Activated T-cell treated with anti-CD3 and anti-CD28 coated beads, Interleukin-2, amount 50 U/mL, for 72 hours (primary cell): ENCODE data around the gene KRT78. TPM values are rescaled to one million over a fixed set of nuclear protein-coding genes. Genes with fewer than 3 reads are reported as not detected.
A peak's percentile ranks its signal among the peaks of the same experiment; 100 is the strongest.
"Not testable (repeated sequence)": the region's sequence is repeated elsewhere in the genome, so short reads cannot be mapped to it uniquely, and the experiment has no call there.

ENCODE experiments used
- ATAC-seq, 2 donors: fragments of 150-1000 bp; cut with Tn5 transposase; replicated peaks in 1 of 2; 2 replicates each; pipeline ENCODE4 v1.10.0; 2021; ENCODE audit warnings: moderate library complexity in 2 of 2, mild to moderate bottlenecking in 1 of 2
- DNase-seq, 2 donors: peaks; one replicate each; pipeline ENCODE4 v3.0.0; 2021 to 2022; ENCODE audit warnings: mixed read lengths in 1 of 2
- H3K27ac Mint-ChIP-seq: one replicate; pipeline ENCODE4 v1.8.0; 2022; ENCODE audit warnings: mild to moderate bottlenecking, moderate library complexity, mixed read lengths
- H3K27me3 Mint-ChIP-seq: one replicate; pipeline ENCODE4 v1.8.0; 2022; ENCODE audit warnings: low read depth, mixed read lengths
- H3K36me3 Mint-ChIP-seq, 2 donors: one replicate each; pipeline ENCODE4 v1.8.0; 2022; ENCODE audit warnings: mixed read lengths in 2 of 2, mild to moderate bottlenecking in 1 of 2; ENCODE audit not compliant: insufficient read depth in 2 of 2
- H3K4me1 Mint-ChIP-seq: one replicate; pipeline ENCODE4 v1.8.0; 2022; ENCODE audit warnings: low read depth, mixed read lengths
- H3K4me3 Mint-ChIP-seq, 2 donors: one replicate each; pipeline ENCODE4 v1.8.0; 2022; ENCODE audit warnings: mild to moderate bottlenecking in 2 of 2, mixed read lengths in 2 of 2, moderate library complexity in 2 of 2
- H3K9me3 Mint-ChIP-seq, 2 donors: one replicate each; pipeline ENCODE4 v1.8.0; 2022; ENCODE audit warnings: mixed read lengths in 2 of 2
- total RNA-seq, 2 donors: library from RNA; stranded (reverse); gene quantifications; one replicate each; pipeline ENCODE4 v1.2.3, GENCODE V29; 2022

KRT78 gene
- total RNA-seq, 2 donors from 2014 or later, result not detected

- Mint-ChIP-seq H3K36me3 (no peaks in the 10 kb centered on the region), H3K4me3 (no peak overlapping the region), H3K27ac (no peak overlapping the region), H3K27me3 (no peaks in the 10 kb centered on the region), H3K4me1 (peaks cover 3% of the 10 kb centered on the region), H3K9me3 (no peaks in the 10 kb centered on the region)
- DNase-seq, result no peak
- no peak for ATAC-seq
Observed at GRCh38 chr12:52862023-52862422, 13.2 kb upstream of the KRT78 start.

- H3K27ac Mint-ChIP-seq, result no peak overlapping the region
Observed at GRCh38 chr12:52861511-52861910, 12.7 kb upstream of the KRT78 start.

DNA sequence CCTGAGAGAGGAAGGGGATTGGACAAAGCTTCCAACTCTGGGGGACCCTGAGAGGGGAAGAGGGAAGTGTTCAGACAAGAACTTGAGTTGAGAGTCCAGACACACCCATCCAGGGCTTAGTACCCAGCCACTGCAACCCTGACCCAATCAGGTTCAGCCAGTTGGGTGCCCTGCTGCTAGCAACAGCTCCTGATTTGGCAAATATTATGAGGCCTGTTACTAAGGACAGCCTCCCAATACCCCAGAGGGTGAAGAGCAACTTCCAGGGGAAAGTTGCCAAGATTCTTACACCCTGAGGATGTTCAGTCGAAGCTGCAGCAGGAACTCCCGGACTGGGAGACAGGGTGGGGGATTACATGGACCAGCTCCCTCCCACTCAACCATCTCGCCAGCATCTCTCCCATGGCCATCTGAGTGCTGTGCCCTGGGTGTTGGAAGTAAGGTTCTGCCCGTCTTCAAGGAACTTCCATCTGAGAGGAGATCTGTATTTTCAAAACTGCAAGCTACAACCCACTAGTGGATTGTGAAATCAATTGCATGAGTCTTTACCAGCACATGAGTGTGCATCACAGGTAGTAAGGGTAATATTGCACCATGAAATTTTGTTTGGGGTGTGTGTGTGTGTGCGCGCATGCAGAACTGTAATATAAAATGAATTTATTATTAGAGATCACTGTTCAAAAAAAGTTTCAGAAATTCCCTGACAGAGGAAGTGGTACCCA, 11.5 kb upstream of the KRT78 start:
- no peak for DNase-seq
- Mint-ChIP-seq H3K4me1 (no peaks in the 10 kb centered on the region), H3K36me3 (no peaks in the 10 kb centered on the region), H3K4me3 (no peak overlapping the region), H3K27me3 (no peaks in the 10 kb centered on the region), H3K27ac (no peak overlapping the region), H3K9me3 (no peaks in the 10 kb centered on the region)
- no peak for ATAC-seq

More at GRCh38 chr12:52861511-52861910, 12.7 kb upstream of the KRT78 start:
- Mint-ChIP-seq H3K9me3 (no peaks in the 10 kb centered on the region), H3K4me3 (no peak overlapping the region), H3K4me1 (no peaks in the 10 kb centered on the region), H3K36me3 (no peaks in the 10 kb centered on the region), H3K27me3 (no peaks in the 10 kb centered on the region)
- DNase-seq (no peak), ATAC-seq (no peak)

DNA sequence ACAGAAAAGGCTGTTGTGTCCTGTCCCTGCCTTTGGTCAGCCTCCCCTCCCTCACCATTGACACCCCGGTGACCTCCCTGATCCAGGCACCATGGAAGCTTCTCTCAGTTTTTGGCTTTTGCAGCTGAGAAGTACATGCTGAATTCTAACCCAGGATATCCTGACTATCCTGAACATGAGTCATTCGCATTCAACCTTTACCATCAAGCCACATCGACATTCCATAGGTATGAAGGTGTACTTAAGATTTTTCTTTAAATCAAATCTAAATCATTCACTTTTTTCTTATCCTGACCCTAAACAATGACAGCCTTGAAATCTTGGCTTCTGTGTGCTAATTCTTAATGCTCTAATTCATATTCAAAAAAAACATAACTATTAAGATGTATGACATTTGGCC, 8.7 kb upstream of the KRT78 start:
- Mint-ChIP-seq H3K36me3 (no peaks in the 10 kb centered on the region), H3K9me3 (no peaks in the 10 kb centered on the region), H3K4me3 (no peak overlapping the region), H3K27me3 (peaks cover 5% of the 10 kb centered on the region), H3K27ac (no peak overlapping the region), H3K4me1 (no peaks in the 10 kb centered on the region)
- ATAC-seq (no peak), DNase-seq (no peak)

DNA sequence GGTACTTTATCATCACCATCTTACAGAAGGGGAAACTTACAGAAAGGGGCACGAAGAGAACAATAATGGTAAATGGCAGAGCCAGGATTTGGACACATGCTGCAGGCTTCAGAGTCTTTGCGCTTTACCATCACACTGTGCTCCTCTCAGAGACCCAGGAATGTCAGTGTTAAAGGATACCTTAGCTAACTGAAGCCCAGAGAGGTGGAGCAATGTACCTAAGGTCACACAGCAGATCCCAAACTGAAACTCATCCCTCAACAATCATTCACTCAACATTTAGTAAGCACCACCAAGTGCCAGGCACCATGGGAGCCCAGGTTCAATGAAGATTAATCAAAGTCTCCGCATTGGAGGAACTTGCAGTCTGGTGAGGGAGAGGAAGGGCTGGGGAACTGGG, 8.0 kb upstream of the KRT78 start:
- DNase-seq, result no peak
- no peaks in the 10 kb centered on the region for H3K4me1 Mint-ChIP-seq
- H3K27ac Mint-ChIP-seq, result no peak overlapping the region
- H3K36me3 Mint-ChIP-seq, result no peaks in the 10 kb centered on the region
- H3K9me3 Mint-ChIP-seq, result no peaks in the 10 kb centered on the region
- H3K27me3 Mint-ChIP-seq, result peaks cover 5% of the 10 kb centered on the region
- no peak overlapping the region for H3K4me3 Mint-ChIP-seq
- no peak for ATAC-seq

- H3K27me3 Mint-ChIP-seq, H3K27ac Mint-ChIP-seq, H3K9me3 Mint-ChIP-seq, H3K4me1 Mint-ChIP-seq, H3K36me3 Mint-ChIP-seq, DNase-seq, H3K4me3 Mint-ChIP-seq, ATAC-seq: not testable (repeated sequence)
Observed at GRCh38 chr12:52856077-52856476, 7.3 kb upstream of the KRT78 start.

DNA sequence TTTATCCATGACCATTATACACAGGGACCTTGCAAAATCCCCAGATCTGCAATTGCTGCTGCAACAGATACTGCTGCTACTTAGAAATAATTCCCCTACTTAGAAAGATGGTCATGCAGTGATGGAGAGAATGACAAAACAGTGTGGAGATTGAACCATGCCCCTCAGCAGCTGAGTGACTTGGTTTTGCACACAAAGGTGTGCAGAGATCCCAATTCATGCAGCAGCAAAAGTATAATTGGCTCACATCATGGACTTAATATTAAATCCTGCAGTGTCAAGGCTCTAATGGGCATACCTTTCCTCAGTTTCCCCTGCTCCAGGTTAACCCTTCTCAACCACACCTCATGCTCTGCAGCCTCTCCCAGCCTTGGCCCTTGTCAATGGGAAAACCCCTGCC, 3.0 kb upstream of the KRT78 start:
- Mint-ChIP-seq H3K4me1 (no peaks in the 10 kb centered on the region), H3K4me3 (no peak overlapping the region), H3K36me3 (no peaks in the 10 kb centered on the region), H3K9me3 (no peaks in the 10 kb centered on the region), H3K27me3 (peaks cover 5% of the 10 kb centered on the region), H3K27ac (no peak overlapping the region)
- no peak for ATAC-seq
- DNase-seq, result no peak

DNA sequence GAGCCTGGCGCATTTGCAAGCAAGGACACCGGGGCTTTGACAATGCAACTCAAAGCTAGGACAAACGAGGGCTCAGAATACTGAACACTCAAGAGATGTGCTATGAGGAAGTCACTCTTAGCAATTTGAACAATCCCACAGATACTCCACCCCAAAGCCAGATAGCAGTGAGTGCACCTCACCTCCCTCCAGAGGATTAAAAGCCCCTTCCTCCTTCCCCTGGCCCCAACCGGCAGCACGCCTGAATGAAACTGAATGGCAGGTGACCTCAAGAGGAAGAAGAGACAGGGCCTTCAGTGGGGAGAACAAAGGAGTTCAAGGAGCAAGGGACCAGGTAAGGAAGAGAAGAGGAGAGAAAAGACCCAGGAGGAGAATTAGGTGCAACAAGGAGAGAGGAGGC, 1.9 kb upstream of the KRT78 start:
- Mint-ChIP-seq H3K4me1 (no peaks in the 10 kb centered on the region), H3K27ac (no peak overlapping the region), H3K27me3 (peaks cover 5% of the 10 kb centered on the region), H3K4me3 (no peak overlapping the region), H3K36me3 (no peaks in the 10 kb centered on the region), H3K9me3 (no peaks in the 10 kb centered on the region)
- no peak for DNase-seq
- ATAC-seq, result no peak

- H3K4me1 Mint-ChIP-seq, result no peaks in the 10 kb centered on the region
- ATAC-seq, result no peak
- no peak overlapping the region for H3K27ac Mint-ChIP-seq
- H3K9me3 Mint-ChIP-seq, result no peaks in the 10 kb centered on the region
- H3K4me3 Mint-ChIP-seq, result no peak overlapping the region
- no peaks in the 10 kb centered on the region for H3K36me3 Mint-ChIP-seq
- DNase-seq, result no peak
- H3K27me3 Mint-ChIP-seq, result peaks cover 5% of the 10 kb centered on the region
Observed at GRCh38 chr12:52849511-52849910, 717 bp upstream of the KRT78 start.

DNA sequence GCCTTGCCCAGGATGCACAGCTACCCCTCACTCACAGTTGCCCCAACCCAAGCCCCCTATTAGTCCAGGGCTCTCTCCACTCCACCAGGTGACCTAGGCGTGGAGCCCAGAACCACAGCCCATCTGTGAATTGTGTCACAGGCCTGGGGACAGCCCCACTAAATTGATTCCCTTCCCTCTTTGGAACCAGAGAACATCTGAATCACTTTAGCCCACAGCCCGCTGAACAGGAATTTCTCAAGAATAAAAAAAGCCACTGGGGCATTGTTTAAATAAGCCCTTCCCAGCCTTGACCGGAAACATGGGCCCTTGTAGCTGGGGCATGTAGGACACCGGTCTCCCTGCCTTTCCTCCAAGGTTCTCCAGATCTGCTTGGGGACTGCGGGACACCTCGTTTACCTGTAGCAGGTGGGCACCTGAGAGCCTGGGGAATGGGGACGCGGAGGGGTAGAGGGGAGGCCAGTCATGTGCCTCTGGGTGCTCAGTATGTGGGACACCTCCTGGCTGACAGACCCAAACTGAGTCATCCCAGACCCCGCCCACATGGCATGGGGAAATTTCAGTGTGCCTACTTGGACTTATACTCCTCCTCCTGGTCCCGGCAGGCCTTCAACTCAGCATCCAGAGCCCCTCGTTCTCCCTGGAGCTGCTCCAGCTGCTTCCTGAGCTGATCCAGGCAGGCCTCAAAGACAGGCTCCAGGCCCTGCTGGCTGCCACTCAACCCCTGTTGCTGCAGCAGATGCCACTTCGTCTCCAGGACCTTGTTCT, 1.3 kb downstream of the KRT78 start:
- no peak overlapping the region for H3K27ac Mint-ChIP-seq
- no peaks in the 10 kb centered on the region for H3K36me3 Mint-ChIP-seq
- H3K27me3 Mint-ChIP-seq, result no peaks in the 10 kb centered on the region
- H3K4me3 Mint-ChIP-seq, result no peak overlapping the region
- no peaks in the 10 kb centered on the region for H3K9me3 Mint-ChIP-seq
- DNase-seq (no peak), ATAC-seq (peak in 1 of 2 donors; percentile 21)
- no peaks in the 10 kb centered on the region for H3K4me1 Mint-ChIP-seq

GRCh38 chr12:52846356-52846970, 2.3 kb downstream of the KRT78 start:
- no peak for ATAC-seq

GRCh38 chr12:52845946-52846345, 2.8 kb downstream of the KRT78 start:
- ATAC-seq, result no peak
- H3K27me3 Mint-ChIP-seq, result no peaks in the 10 kb centered on the region
- no peak overlapping the region for H3K27ac Mint-ChIP-seq
- no peaks in the 10 kb centered on the region for H3K36me3 Mint-ChIP-seq
- DNase-seq, result no peak
- H3K4me3 Mint-ChIP-seq, result no peak overlapping the region
- H3K4me1 Mint-ChIP-seq, result no peaks in the 10 kb centered on the region
- H3K9me3 Mint-ChIP-seq, result no peaks in the 10 kb centered on the region

More at GRCh38 chr12:52846356-52846970, 2.3 kb downstream of the KRT78 start:
- no peak overlapping the region for H3K4me3 Mint-ChIP-seq
- H3K27me3 Mint-ChIP-seq, result no peaks in the 10 kb centered on the region
- DNase-seq, result no peak
- no peaks in the 10 kb centered on the region for H3K4me1 Mint-ChIP-seq
- H3K9me3 Mint-ChIP-seq, result no peaks in the 10 kb centered on the region
- H3K27ac Mint-ChIP-seq, result no peak overlapping the region
- no peaks in the 10 kb centered on the region for H3K36me3 Mint-ChIP-seq

GRCh38 chr12:52844386-52844785, 4.4 kb downstream of the KRT78 start:
- no peak for DNase-seq
- Mint-ChIP-seq H3K27me3 (no peaks in the 10 kb centered on the region), H3K36me3 (no peaks in the 10 kb centered on the region), H3K27ac (no peak overlapping the region), H3K9me3 (no peaks in the 10 kb centered on the region), H3K4me1 (no peaks in the 10 kb centered on the region), H3K4me3 (no peak overlapping the region)
- ATAC-seq, result no peak
